SK-N-SH (cell line): Measurements from ENCODE around the gene KCNJ9.

Source experiments
- EP300 ChIP-seq, 2 experiments: IDR thresholded peaks; 2 replicates each; pipeline versions ENCODE4 v1.4.0 to v1.6.1; 2012; ENCODE audit warnings: borderline replicate concordance in 1 of 2, low read depth in 1 of 2, low read length in 1 of 2
- FOXJ3 ChIP-seq: sonication (generic); formaldehyde crosslinking; IDR thresholded peaks from 2 replicates; pipeline ENCODE4 v1.5.1; 2020; ENCODE audit warnings: mild to moderate bottlenecking, missing genetic modification reagents
- GABPA ChIP-seq: IDR thresholded peaks from 2 replicates; pipeline ENCODE4 v1.4.0; 2012; ENCODE audit warnings: low read depth, mild to moderate bottlenecking
- NFIC ChIP-seq: IDR thresholded peaks from 2 replicates; pipeline ENCODE4 v1.4.0; 2012; ENCODE audit warnings: borderline replicate concordance
- RAD21 ChIP-seq: IDR thresholded peaks from 2 replicates; pipeline ENCODE4 v1.6.1; 2012; ENCODE audit warnings: mild to moderate bottlenecking, low read length
- RXRA ChIP-seq: IDR thresholded peaks from 2 replicates; pipeline ENCODE4 v1.4.0; 2012; ENCODE audit warnings: low read depth, mild to moderate bottlenecking, borderline replicate concordance
- TF ChIP-seq, protein P1 (sequence below): IDR thresholded peaks from 2 replicates; pipeline ENCODE4 v1.4.0; 2012; ENCODE audit warnings: low read depth
- TF ChIP-seq, protein P2 (sequence below): fragments of 200-600 bp; sonication (generic); IDR thresholded peaks from 2 replicates; pipeline ENCODE4 v1.6.1; 2017; ENCODE audit warnings: antibody characterized with exemption, mild to moderate bottlenecking, moderate library complexity
- TF ChIP-seq, protein P3 (sequence below): fragments of 150-350 bp; IDR thresholded peaks from 2 replicates; pipeline ENCODE4 v1.6.1; 2017; ENCODE audit warnings: antibody characterized with exemption, low read length, low read depth, borderline replicate concordance

DNA sequence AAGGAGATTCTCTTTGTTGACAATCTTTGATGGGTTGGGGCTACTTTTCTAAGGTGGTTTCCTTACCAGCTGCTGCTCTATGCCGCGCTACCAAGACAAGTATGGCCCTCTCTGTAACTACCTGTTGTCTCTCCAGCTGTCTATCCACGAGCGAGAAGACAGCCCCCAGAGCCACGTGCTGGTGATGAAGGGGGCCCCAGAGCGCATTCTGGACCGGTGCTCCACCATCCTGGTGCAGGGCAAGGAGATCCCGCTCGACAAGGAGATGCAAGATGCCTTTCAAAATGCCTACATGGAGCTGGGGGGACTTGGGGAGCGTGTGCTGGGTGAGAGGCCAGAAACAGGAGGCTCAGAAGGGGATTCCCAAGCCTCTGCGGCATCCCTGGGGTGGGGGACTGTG is 48.6 kb downstream of the KCNJ9 start:
- TF ChIP-seq, protein P1, sequence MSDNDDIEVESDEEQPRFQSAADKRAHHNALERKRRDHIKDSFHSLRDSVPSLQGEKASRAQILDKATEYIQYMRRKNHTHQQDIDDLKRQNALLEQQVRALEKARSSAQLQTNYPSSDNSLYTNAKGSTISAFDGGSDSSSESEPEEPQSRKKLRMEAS: no peak
- TF ChIP-seq RXRA (no peak), FOXJ3 (CRISPR knock-in tag) (no peak), RAD21 (no peak), GABPA (no peak), EP300 (IDR thresholded peaks at IDR 0.05; ENCODE audit: borderline replicate concordance in 1 of 2, low read depth in 1 of 2, low read length in 1 of 2) (no peak), NFIC (no peak)
- TF ChIP-seq, protein P2, sequence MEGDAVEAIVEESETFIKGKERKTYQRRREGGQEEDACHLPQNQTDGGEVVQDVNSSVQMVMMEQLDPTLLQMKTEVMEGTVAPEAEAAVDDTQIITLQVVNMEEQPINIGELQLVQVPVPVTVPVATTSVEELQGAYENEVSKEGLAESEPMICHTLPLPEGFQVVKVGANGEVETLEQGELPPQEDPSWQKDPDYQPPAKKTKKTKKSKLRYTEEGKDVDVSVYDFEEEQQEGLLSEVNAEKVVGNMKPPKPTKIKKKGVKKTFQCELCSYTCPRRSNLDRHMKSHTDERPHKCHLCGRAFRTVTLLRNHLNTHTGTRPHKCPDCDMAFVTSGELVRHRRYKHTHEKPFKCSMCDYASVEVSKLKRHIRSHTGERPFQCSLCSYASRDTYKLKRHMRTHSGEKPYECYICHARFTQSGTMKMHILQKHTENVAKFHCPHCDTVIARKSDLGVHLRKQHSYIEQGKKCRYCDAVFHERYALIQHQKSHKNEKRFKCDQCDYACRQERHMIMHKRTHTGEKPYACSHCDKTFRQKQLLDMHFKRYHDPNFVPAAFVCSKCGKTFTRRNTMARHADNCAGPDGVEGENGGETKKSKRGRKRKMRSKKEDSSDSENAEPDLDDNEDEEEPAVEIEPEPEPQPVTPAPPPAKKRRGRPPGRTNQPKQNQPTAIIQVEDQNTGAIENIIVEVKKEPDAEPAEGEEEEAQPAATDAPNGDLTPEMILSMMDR: no peak
- TF ChIP-seq, protein P3, sequence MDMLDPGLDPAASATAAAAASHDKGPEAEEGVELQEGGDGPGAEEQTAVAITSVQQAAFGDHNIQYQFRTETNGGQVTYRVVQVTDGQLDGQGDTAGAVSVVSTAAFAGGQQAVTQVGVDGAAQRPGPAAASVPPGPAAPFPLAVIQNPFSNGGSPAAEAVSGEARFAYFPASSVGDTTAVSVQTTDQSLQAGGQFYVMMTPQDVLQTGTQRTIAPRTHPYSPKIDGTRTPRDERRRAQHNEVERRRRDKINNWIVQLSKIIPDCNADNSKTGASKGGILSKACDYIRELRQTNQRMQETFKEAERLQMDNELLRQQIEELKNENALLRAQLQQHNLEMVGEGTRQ: no peak
